GM21528 (cell line): ENCODE measurements around the gene ABHD14A.
"Not testable (repeated sequence)": the region's sequence is repeated elsewhere in the genome, so short reads cannot be mapped to it uniquely, and the experiment has no call there.

Experiments used
- ATAC-seq: cut with Tn5 transposase; IDR thresholded peaks from one replicate; pipeline ENCODE4 v1.9.1; 2021; ENCODE audit warnings: mild to moderate bottlenecking, moderate library complexity; ENCODE audit not compliant: unreplicated experiment, low FRiP score

The ABHD14A gene

DNA sequence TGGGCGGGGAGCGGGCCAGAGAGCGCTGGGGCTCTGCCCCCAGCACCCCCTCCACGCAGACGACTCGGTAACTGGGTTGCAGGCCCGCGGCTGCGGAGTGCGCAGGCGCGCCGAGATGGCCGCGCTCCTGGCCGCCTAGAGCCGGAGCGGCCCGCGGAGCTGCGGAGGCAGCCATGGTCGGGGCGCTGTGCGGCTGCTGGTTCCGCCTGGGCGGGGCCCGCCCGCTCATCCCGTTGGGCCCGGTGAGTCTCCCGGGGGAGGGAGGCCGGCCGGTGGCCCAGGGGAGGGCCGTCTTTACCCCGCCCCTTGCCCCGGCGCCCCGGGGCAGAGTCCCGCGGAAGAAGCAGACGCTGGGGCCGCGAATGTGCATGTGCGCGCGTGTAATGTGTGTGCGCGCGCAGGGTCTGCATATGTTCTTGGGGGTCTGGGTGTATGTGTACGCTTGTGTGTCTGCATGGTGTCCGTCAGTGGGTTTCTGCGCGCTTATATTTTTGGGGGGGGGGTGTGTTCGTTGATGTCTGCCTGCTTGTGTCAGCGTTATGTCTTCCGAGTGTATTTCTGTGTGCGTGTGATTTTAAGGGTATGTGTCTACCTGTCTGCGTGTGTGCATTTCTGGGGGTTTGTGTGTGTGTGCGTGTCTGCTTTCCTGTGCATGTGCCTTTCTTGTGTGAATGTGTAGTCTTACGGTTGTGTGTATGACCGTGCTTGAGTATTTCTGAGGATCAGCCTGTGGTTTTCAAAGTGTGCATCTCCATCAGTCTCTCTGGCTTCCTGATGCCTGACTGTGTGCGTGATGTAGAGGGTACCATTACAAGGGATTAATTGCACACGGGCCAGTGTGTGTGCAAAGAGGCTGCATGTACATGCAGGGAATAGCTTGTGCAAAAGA lies at the start of gene ABHD14A:
TSS of gene ABHD14A (plus strand) at position 102 of the 889 bp plus-strand sequence. CDS start at position 174, 72 bp downstream.
- peak; percentile 40 for ATAC-seq

DNA sequence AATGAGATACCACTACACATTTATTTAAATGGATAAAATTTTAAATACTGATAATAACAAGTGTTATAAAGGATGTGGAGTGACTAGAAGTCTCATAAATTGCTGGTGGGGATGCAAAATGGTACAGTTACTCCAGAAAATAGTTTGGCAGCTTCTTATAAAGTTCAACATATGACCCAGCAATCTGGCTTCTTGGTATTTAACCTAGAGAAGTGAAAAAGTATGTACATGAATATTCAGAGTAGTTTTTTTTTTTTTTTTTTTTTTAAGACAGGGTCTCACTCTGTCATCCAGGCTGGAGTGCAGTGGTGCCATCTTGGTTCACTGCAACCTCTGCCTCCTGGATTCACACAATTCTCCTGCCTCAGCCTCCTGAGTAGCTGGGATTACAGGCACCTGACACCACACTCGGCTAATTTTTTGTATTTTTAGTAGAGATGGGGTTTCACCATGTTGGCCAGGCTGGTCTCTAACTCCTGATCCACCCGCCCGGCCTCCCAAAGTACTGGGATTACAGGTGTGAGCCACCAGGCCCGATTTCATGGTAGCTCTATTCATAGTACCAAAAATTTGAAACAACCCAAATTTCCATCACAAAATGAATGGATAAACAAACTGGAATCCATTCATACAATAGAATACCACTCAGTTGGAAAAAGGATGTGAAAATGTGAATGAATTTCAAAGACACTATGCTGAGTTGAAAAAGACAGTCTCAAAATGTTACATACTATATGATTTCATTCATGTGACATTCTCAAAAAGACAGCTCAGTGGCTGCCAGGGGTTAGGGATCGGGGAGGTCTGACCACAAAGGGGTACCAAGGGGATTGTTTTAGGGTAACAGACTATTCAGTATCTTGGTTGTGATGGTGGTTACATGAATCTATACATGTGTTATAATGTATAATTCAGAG lies 47.5 kb upstream of the ABHD14A start:
- no peak for ATAC-seq

DNA sequence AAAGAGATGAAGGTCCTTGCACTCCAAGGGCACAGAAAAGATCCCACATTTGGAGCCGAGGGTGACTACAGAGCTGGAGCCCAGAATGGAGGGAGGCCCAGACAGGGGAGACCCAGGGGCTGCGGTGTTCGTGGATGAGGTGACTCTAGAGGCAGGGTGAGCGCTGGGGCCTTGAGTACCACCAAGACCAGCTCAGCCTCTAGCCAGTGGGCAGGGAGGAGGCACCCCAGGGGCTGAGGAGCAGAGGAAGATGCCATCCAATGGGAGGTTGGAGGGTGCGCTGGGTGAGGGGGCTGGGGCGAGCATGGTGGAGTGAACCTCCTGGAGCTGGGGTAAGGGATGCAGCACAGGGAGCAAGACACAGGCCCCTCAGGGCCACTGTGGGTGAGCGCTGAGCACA lies 46.4 kb upstream of the ABHD14A start:
- ATAC-seq: no peak

DNA sequence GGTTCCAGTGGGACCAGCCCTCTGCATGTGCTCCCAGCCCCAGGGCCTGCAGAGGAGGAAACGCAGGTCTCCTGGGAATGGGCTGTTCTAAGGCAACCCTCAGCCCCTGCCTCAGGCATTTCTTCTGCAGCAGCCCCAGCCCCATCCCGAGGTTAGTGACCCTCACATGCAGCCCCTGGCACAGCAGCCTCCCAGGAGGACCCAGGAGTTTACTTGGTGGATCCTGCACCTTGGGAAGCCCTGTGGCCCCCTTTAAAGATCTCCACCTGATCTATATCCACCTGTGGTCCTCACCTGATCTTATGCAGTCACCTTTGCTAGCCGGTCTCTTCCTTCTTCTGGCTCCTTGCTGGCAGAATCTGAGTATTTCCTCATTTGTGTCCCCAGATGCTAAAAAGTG lies 45.9 kb upstream of the ABHD14A start:
- not testable (repeated sequence) for ATAC-seq

DNA sequence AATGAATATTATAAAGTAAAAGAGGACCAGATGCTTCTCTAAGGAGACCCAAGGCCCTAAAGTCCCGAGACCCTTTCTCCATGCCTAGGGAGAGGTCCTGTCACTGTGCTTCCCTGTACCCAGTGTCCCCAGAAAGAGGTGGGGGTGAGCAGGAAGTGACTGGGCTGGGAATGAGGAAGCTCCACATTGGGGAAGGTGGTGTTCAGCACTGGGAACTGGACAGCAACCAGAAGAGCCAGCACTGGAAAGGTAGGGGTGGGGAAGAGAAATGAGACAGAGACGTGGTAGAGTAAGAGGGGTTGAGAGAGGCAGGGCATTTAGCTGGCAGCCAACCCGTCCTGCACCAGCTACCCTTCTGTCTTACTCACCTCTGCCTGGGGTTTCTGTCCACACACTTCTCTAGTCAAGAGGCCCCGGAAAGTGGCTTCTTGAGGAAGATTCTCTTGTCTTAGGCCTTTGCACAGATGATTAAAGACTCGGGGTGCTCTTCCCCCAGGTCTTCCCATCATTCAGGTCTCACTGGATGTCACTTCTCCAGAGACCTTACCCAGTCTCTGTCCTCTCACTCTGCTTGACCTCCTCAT lies 45.4 kb upstream of the ABHD14A start:
- ATAC-seq: no peak

DNA sequence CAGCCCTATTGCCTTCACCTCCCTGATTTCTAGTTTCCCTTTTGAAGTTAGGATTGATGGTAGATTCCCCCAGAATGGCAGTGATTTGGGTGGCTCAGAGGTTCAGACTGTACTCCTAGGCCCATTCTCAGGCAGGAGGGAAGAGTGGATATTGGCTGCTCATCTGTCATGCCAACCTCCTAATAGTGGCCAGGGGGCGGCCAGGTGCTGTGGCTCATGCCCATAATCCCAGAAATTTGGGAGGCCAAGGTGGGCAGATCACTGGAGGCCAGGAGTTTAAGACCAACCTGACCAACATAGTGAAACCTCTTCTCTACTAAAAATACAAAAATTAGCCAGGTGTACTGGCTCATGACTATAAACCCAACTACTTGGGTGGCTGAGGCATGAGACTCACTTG lies 44.4 kb upstream of the ABHD14A start:
- no peak for ATAC-seq

DNA sequence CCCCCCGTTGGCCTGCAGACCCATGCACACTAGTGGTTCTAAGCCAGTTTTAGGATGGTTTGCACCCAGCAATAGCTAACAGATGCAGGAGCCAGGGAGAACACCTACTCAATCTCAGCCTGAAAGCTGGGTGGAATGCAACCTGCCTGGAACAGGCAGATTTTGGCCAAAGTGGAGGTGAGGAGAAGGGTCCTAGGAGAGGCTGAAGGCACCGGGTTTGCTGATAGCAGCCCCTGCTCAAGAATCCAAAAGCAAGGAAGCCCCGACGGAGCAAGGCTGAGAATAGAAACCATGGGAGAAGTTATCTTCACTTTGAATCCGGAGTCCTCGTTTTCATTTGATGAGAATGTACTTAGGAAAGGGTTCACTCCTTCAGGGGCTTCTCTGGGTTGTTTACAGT lies 43.1 kb upstream of the ABHD14A start:
- ATAC-seq: no peak

DNA sequence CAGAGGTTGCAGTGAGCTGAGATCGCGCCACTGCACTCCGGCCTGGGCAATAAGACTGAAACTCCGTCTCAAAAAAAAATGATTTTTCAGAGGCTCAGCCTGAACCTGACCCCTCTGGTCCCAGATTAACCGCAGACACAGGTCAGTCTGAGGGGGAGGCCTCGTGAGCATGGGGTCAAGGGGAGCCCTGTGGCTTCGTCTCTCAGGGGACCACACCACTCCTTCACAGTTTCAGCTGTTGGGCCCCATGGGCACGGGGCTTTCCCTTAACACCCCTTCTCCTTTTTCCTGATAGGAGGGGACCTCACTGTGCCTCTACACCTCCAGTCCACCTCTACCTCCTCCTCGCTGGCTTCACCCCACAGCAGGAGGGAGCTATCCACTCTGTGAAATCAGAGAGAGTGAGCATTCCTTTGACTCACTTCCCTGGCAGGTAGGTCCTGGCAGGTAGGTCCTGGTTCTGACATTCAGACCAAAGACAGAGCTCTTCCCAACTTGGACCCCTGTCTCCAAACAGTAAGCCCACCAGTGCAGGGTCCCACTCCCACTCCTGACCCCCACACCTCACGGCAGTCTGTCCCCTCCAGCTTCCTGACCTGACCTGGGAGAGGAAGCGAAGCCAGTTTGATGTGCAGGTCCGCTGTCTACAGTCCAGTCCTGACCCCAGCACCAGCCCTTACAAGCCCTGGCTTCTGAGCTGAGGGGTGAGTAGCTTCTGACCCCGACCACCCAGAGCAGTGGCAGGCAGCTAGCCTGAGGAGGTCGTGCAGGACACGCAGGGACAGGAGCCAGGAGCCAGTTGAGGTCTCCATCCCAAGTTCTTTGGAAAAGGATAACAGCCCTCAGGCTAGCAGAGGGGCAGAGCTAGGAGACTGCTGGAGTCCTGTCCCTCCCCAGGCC lies 42.1 kb upstream of the ABHD14A start:
- no peak for ATAC-seq

DNA sequence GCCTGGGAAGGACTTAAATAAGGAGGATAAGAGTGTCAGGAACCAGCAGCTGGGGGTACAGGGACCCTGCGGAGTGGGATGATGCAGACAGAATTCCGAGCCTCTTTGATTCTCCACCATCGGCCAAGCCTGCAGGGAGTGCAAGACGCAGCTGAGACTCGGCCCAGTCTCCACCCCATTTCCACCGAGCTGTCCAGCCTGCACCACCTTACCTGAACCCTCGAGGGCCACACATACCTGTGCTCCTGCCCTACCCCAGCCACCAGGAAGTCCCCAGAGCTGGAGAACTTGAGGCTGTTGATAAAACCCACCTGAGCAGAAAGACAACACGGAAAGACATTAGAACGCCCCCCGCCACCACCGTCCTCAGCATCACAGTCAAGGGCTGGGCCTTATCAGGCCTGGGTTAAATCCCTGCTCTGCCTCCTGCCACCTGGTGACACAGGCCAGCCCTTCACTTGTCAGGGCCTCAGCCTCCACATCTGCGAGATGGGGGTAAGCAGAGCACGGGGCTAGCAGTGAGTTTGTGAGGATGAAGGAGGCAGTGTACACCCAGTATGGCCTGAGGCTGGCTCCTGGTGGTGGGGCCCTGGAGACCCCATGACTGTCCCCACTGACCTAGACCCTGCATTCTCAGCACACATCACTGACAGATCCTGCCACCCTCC lies 41.3 kb upstream of the ABHD14A start:
- ATAC-seq: no peak

DNA sequence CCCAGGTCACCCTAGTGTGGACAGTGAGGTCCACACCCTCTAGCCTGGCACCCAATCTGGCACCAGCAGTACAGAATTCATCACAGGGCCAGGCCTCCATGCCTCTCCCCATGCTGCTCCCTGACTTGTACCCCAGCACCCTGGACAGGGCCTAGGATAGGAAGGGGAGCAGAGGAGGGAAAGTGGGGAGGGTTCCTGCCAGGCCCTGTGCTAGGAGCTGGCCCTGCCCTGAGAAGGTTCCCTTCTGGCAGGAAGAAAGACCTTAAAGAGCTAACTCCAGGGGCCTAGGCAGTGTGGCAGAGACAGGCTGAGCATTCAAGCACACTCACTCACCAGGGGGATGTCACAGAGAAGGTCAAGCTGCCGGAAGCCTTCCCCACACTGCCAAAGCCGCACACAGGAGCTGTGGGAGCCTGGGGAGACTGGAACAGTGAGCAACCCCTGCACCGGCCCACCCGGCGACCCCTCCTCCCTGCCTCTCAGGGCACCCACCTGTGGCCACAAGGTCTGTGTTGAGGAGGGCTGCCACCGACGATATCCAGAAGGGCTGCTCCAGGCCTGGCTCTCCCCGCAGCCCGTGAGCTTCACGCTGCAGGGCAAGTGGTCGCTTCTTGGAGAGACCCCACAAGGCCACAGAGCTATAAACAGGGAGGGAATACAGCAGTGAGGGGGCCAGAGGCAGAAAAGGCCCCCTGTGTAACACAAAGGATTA lies 40.6 kb upstream of the ABHD14A start:
- ATAC-seq: no peak

DNA sequence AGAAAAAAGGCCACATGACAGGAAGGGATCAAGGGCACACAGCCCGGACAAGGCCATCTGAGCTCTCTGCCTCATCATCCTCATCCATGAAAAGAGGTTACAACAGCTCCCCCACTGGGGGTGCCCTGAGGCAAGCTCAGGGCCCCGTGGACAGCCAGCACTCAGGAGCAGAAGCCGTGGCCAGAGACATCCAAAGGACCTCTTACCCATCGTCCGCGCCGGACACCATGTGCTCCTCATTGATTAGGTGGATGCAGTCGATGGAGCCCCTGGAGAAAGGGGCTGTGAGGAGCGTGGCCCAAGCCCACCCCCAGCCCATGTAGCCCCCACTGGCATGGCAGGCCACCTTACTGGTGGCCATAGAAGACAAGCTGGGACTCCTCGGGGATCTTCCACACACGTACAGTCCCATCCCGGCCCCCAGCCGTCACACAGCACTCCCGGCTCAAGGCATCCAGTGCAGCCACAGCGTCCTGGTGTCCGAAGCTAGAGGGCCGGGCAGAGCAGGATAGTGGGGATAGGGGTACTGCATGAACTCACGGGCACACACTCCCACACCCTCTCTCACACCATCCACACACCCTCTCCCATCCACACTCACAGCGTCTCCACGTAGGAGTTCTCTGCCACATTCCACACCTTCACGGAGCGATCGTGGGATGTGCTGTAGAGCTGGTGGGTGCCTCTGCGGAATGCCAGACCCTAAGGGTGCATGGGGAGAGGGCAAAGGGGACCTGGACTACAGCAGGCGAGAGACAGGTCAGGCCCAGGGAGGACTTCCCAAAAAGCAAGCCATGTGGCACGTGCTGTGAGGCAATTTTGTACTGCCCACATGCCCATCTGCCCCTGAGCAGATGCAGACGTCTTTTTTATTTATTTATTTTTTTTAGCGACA lies 39.6 kb upstream of the ABHD14A start:
- no peak for ATAC-seq

DNA sequence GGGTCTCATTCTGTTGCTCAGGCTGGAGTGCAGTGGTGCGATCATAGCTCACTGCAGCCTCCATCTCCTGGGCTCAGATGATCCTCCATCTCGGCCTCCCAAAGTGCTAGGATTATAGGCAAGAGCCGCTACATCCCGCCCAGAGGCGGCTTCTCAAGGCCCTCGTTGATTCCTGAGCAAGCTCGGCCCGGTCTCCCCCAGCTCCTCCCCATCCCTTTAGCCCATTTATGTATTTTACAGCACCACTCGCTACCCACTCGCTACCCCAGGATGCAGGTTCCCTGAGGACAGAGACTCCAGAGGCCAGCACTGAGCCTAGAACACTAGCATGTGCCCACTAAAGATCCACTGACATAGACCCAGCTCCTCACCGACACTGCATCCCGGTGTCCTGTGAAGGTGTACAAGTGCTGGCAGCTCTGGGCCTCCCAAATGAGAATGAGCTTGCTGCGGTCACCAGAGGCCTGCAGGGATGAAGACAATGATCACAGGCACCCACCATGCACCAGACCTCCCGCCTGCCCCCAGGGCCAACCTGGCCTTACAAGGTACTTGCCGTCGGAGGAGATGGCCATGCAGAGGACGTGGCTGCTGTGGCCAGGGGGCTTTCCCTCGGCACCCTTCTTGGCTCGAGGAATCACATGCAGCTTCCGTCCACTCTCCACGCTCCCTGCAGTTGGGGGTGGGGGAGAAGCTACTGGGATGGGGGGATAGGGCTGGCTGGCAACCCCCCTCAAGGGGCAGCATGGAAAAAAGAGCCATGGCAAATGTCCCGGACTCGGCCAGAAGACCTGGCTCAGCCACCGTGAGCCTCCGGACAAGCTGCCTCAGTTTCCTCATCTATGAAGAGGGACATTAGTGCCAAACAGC lies 38.7 kb upstream of the ABHD14A start:
- no peak for ATAC-seq

DNA sequence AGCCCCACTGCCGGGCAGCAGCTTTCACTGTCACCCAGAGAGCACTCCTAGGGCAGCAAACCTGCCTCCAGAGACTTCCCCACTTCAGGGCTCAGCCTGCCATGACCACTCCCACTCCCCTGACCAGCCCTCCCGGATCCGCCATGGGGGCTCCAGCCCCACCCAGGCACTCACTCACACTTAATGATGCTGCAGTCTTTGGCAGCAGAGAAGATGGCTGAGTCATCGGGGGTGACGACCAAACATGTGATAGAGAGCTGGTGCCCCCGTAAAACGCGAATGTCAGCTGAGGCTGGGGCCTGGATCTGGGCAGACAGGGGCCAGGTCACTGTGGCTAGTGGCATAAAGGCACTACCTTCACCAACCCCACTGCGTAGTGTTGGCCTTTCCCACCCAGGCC lies 37.9 kb upstream of the ABHD14A start:
- no peak for ATAC-seq

DNA sequence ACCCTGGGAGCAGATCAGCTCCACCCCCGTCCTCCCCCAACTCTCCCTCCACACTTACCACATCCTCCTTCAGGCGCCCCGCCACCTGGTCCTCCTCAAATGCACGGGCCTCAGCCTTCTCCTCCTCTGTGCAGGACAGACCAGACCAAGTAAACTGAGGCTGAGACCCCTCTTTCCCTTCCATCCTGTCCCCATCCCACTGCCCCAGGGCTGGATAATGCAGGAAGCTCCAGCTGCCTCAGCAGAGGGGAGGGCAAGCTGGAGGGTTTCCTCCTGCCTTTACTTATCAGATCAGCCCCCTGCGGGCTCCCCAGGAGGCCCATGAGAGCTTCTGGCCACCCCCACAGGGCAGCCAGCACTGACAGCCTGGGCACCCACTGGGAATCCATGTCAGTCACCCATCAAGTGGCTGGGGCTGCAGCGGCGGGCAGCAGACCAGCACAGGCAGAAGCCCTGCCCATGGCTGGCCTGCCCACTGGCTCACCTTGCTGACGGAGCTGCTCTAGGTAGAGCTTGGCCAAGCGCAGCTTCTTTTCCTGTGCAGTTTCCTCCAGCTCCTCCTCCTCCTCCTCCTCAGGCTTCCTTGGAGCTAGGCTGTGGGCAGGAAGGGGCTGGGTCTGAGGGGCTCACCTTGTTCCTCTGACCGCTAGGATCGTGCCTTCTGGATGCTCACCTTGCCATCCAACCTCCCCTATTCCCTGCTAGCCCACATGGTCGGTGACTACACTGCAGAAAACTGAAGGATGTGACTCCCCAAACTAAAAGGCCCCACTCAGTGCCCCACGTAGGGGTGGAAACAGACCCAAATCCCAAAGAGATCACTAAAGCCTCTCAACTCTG lies 37.0 kb upstream of the ABHD14A start:
- ATAC-seq: no peak

DNA sequence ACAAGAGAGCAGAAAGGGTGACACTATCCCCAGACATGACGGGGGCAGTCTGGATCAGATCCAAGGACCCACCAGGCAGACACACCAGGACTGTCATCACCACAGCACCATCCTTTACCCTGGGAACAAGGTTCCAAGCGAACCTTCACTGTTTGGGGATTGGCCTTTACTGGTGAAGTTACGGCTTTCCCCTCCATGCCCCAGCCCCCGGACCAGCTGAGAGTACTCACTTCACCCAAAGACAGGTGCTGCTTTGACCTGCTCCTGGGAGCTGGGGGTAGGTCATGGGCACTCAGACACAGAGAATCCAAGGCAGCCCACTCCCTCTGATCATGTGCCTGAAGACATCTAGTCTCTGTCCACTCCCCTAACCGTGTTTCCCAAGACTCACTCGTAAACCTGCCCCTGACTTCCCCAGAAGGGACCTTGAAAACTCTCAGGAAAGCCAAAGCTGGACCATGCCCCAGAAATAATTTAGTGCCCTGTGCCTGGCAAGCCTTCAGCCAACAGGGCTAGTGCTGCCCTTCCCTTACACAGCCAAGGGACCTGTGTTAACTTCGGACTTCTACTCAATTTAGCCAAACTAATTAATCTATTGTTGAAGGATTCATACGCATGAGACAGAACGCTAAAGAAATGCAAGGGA lies 36.0 kb upstream of the ABHD14A start:
- no peak for ATAC-seq
